Measurements from ENCODE around the gene CUEDC2. TPM values are rescaled to one million over a fixed set of nuclear protein-coding genes. Genes with fewer than 3 reads are reported as not detected.

The CUEDC2 gene
- total and polyA plus RNA-seq, 8 donors, result 47.0 to 81.0 (median 71.7) TPM

GRCh38 chr10:102476466-102477141, 44.2 kb upstream of the CUEDC2 start:
- Histone ChIP-seq H3K36me3 (peaks cover 0 to 78% of the 10 kb centered on the region in 2 donors), H3K27ac (peak overlapping the region; percentile 8 to 39), H3K4me1 (peaks cover 3 to 16% of the 10 kb centered on the region in 2 donors), H3K9me3 (no peaks in the 10 kb centered on the region), H3K27me3 (no peaks in the 10 kb centered on the region), H3K4me3 (no peak overlapping the region)
- ATAC-seq, result peak; percentile 76
- no peak for TF ChIP-seq CTCF (IDR thresholded peaks at IDR 0.05)
- intact Hi-C loops (cut with DNase I), result loop anchor here in 1 of 2 donors (5.0 kb wide), 1 partner anchor 44 kb away; the partner anchor contains the start of gene CUEDC2
- peak in 3 of 4 donors; percentile 55 to 71 (median 58) for DNase-seq

GRCh38 chr10:102475451-102476040, 43.2 kb upstream of the CUEDC2 start:
- Histone ChIP-seq H3K9me3 (no peaks in the 10 kb centered on the region), H3K4me1 (peaks cover 3 to 16% of the 10 kb centered on the region in 2 donors), H3K4me3 (no peak overlapping the region), H3K36me3 (peaks cover 0 to 78% of the 10 kb centered on the region in 2 donors), H3K27me3 (no peaks in the 10 kb centered on the region), H3K27ac (no peak overlapping the region)
- intact Hi-C loops (cut with DNase I), result loop anchor here in 1 of 2 donors (5.0 kb wide), 1 partner anchor 43 kb away; the partner anchor contains the start of gene CUEDC2
- DNase-seq (peak in 1 of 4 donors; percentile 61), ATAC-seq (no peak)
- no peak for TF ChIP-seq CTCF (IDR thresholded peaks at IDR 0.05)

- peak in 1 of 4 donors; percentile 61 for DNase-seq
- no peaks in the 10 kb centered on the region for H3K27me3 ChIP-seq
- H3K36me3 ChIP-seq, result peaks cover 0 to 70% of the 10 kb centered on the region in 2 donors
- intact Hi-C loops (cut with DNase I), result no loop called here
- H3K4me1 ChIP-seq, result peaks cover 8 to 23% of the 10 kb centered on the region in 2 donors
- no peak overlapping the region for H3K27ac ChIP-seq
- H3K4me3 ChIP-seq, result no peak overlapping the region
- ATAC-seq, result no peak
- no peak for TF ChIP-seq CTCF (IDR thresholded peaks at IDR 0.05)
- H3K9me3 ChIP-seq, result no peaks in the 10 kb centered on the region
Measured at GRCh38 chr10:102473445-102474331, 41.3 kb upstream of the CUEDC2 start.

- ATAC-seq (no peak), DNase-seq (peak in 1 of 4 donors; percentile 74)
- no peaks in the 10 kb centered on the region for H3K27me3 ChIP-seq
- intact Hi-C loops (cut with DNase I), result no loop called here
- H3K4me1 ChIP-seq, result peaks cover 6 to 33% of the 10 kb centered on the region in 2 donors
- H3K9me3 ChIP-seq, result no peaks in the 10 kb centered on the region
- no peak for TF ChIP-seq CTCF (IDR thresholded peaks at IDR 0.05)
- H3K36me3 ChIP-seq, result peaks cover 0 to 53% of the 10 kb centered on the region in 2 donors
- no peak overlapping the region for H3K27ac ChIP-seq
- no peak overlapping the region for H3K4me3 ChIP-seq
Measured at GRCh38 chr10:102470579-102471546, 38.5 kb upstream of the CUEDC2 start.
